DOHH2 (cell line): ENCODE measurements around the gene ARL16.

ENCODE experiments used
- EZH2phosphoT487 ChIP-seq: fragments of 200-600 bp; sonication (generic); IDR thresholded peaks from 2 replicates; pipeline ENCODE4 v1.6.1; 2017; ENCODE audit warnings: borderline replicate concordance, mild to moderate bottlenecking, antibody characterized with exemption, low read length, moderate library complexity, mixed read lengths
- TF ChIP-seq, protein P1 (sequence below): fragments of 200-600 bp; sonication (generic); IDR thresholded peaks from one replicate; pipeline ENCODE4 v1.5.1; 2014; ENCODE audit warnings: antibody characterized with exemption, mild to moderate bottlenecking, low read depth, low read length; ENCODE audit not compliant: poor library complexity, severe bottlenecking

- TF ChIP-seq, protein P1, sequence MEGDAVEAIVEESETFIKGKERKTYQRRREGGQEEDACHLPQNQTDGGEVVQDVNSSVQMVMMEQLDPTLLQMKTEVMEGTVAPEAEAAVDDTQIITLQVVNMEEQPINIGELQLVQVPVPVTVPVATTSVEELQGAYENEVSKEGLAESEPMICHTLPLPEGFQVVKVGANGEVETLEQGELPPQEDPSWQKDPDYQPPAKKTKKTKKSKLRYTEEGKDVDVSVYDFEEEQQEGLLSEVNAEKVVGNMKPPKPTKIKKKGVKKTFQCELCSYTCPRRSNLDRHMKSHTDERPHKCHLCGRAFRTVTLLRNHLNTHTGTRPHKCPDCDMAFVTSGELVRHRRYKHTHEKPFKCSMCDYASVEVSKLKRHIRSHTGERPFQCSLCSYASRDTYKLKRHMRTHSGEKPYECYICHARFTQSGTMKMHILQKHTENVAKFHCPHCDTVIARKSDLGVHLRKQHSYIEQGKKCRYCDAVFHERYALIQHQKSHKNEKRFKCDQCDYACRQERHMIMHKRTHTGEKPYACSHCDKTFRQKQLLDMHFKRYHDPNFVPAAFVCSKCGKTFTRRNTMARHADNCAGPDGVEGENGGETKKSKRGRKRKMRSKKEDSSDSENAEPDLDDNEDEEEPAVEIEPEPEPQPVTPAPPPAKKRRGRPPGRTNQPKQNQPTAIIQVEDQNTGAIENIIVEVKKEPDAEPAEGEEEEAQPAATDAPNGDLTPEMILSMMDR = no peak
- TF ChIP-seq EZH2phosphoT487 = no peak
Observed at GRCh38 chr17:81644976-81645952, 38.3 kb downstream of the ARL16 start.
